SH-SY5Y (cell line): ENCODE measurements around the gene MTRR.

Experiments used
- GATA2 ChIP-seq: IDR thresholded peaks from 2 replicates; pipeline ENCODE4 v1.6.1; 2011; ENCODE audit warnings: mild to moderate bottlenecking, low read depth, low read length
- GATA3 ChIP-seq: IDR thresholded peaks from 2 replicates; pipeline ENCODE4 v1.6.1; 2011; ENCODE audit warnings: low read depth, mild to moderate bottlenecking, low read length, moderate library complexity

GRCh38 chr5:7882926-7883325 is 14.0 kb downstream of the MTRR start:
- TF ChIP-seq GATA2: no peak
- no peak for TF ChIP-seq GATA3
